HG03135 (cell line): ENCODE data around the gene ACVR1.
"Not testable (repeated sequence)": the region's sequence is repeated elsewhere in the genome, so short reads cannot be mapped to it uniquely, and the experiment has no call there.

ENCODE experiments used
- ATAC-seq: cut with Tn5 transposase; IDR thresholded peaks from one replicate; pipeline ENCODE4 v1.9.1; 2021; ENCODE audit warnings: mild to moderate bottlenecking, moderate library complexity; ENCODE audit not compliant: unreplicated experiment

Gene ACVR1

DNA sequence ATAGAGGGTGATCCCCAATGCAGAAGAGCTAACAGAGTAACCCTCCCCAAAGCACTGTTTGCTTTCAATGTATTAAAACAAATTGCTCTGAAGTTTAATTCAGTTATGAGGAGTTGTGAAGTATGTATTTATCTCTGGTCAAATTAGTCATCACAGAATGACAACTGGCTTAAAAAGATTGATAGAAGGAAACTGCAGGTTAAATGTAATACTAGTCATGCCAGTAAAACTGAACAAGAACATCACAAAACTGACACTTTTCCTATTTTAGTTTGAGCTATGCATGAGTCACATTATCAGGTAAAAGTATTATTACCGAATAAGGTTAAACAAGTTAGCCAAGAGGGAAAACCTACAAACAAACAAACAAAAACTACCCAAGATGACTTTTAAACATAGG, 148.4 kb downstream of the ACVR1 start:
- no peak for ATAC-seq

DNA sequence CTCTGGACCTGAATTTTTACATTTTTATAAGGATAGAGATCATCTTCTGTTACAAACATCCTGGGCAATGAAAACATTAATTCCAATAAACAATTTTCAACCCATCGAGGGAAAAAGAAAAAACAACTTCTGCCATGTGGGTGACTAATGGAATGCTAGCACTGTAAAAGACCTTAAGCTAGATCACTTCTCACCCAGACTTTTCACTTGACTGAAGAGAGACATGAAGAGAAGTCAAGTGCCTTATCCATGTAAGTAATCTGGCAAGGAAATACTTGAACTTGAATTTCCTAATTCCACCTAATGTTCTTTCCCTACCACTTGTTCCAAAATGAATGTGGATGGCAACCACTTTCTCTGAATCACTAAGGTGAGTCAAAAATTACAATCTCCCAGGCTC, 149.2 kb downstream of the ACVR1 start:
- ATAC-seq, result no peak

DNA sequence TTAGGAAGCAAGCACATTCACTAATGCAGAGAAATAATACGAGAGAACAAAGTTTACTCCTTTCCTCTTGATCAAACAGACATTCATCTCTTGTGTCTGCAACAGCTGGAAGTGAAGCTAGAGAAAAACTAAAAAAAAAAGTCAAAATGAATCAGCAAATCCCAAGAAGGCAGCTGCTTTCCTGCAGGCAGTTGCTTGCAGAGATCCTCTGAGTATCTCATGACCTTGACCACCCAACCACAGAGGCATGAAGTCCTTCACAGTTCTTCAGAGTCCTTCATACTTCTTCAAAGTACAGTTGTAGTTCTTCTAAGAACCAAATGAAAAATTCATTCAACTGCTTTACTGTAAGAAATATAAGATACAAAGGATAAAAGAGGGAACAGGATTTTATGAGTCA, 150.3 kb downstream of the ACVR1 start:
- no peak for ATAC-seq

DNA sequence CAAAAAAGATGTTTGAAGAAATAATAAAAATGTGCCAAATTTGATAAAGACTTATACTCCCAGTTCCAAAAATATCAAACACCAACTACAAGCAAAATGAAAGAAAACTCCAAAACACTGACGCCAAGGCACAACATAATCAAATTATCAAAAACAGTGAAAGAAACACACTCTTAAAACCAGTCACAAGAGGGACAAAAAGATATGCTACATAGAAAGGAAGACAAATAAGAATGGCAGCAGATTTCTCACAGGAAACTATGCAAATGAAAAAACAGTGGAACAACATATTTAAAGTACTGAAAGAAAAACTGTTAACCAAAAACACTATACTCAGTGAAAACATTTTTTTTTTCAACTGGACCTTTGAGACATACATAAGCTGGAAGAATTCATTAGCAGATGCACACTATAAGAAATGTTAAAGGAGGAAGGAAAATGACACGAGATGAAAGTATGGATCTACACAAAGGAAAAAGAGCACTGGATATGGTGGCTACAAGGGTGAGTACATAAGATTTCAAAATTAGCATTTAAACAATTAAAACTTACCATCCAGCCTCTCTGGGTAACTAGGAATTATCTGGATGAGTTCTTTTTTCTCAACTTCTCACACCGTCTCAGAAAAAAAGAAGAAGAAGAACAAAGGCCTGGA, 153.4 kb downstream of the ACVR1 start:
- ATAC-seq, result no peak

DNA sequence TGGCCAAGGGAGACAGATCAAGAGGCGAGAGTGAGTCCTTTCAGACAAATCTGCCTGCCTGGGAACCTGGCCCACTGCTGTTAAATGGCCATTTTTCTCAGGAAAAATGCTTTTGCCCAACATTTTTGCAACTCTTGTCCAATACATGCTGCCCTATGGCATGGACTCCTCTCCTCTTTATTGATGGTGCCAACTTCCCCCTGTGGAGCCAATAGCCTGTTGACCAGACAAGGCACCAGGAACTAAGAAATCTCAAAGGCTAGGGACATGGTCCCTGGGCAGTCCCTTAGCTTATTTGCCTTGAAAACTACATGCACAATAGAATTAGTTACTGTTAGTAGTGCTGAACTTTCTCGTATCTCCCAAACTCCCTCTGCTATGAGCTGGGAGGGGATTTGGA, 155.6 kb downstream of the ACVR1 start:
- no peak for ATAC-seq

DNA sequence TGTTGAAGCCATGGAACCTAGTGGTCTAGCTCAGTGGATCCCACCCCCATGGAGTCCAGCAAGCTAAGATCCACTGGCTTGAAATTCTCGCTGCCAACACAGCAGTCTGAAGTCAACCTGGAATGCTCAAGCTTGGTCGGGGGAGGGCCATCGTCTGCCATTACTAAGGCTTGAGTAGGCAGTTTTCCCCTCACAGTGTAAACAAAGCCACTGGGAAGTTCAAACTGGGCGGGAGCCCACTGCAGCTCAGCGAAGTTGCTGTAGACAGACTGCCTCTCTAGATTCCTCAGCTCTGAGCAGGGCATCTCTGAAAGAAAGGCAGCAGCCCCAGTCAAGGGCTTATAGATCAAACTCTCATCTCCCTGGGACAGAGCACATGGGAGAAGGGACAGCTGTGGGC, 171.5 kb downstream of the ACVR1 start:
- not testable (repeated sequence) for ATAC-seq

DNA sequence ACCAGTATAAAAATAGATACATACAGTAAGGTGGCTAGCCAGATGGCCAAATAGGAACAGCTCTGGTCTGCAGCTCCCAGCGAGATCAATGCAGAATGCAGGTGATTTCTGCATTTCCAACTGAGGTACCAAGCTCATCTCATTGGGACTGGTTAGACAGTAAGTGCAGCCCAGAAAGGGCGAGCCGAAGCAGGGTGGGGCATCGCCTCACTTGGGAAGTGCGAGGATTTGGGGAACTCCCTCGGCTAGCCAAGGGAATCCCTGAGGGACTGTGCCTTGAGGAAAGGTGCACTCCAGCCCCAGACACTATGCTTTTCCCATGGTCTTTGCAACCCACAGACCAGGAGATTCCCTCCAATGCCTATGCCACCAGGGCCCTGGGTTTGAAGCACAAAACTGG, 172.0 kb downstream of the ACVR1 start:
- ATAC-seq, result not testable (repeated sequence)

DNA sequence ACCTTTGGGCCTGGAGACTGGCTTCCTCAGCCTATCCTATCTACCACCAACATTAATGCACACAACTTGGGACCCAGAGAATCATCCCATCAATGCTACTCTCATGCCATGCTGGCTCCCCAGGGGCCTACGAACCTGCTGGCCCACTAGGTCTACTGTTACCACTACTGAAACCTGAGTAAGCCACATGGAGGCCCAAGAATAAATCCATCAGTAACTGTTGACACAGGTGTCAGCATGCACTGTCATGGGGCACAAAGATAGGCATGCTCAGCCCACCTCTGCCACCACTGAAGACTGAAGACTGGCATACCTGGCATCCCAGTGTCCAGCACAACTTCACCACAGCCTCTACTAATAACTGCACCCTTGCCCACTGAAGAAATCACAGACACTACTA, 176.3 kb downstream of the ACVR1 start:
- ATAC-seq, result no peak

DNA sequence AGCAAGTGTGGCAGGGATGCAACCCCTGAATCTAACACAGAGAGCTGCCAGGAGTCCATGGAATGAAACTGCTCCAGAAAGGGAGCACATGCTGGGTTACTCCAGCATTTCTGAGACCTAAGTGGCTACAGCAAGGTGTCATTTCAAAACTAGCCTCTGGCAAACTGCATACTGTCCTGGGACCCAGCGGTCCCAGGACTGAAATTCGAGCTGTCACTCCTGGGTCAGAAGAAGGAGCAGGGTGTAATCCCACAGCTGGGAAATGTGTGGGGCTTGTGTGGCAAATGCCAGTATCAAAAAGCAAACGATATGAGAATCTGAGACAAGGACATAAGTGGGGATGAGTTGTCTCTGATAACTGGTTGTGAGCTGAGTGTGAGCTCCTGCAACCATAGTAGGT, 177.1 kb downstream of the ACVR1 start:
- no peak for ATAC-seq

DNA sequence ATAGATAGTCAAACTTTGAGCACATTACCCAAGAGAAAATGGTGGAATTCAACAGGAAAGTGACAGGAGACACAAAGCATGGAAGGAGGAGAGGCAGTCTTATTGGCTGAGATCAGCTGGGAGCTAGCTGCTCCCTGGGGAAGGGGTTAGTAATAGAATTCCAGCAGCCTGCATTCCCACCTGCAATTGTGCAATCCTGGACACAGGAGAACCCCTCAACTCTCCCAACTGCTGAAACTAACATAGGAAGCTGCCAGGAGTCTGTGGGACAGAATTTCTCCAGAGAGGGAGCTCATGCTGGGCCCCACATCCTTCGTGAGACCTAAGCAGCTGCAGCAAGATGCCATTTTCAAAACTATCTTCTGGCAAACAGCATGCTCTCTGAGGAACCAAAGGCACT, 177.7 kb downstream of the ACVR1 start:
- no peak for ATAC-seq

DNA sequence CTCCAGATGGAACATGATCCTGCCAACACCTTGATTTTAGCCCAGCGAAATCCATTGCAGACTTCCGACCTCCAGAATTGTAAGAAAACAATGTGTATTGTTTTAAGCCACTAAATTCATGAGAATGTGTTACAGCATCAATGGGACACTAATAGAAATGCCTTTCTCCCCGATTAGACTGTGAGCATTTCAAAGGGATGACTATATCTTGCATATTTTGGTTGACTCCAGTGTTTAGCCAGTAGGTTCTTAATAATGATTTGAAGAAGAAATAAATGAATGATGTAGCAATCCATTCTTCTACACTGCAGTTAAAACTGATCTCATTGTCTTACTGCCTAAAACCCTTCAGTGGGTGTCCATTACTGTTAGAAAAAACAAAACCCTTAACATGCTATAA, 180.1 kb downstream of the ACVR1 start:
- ATAC-seq, result no peak

DNA sequence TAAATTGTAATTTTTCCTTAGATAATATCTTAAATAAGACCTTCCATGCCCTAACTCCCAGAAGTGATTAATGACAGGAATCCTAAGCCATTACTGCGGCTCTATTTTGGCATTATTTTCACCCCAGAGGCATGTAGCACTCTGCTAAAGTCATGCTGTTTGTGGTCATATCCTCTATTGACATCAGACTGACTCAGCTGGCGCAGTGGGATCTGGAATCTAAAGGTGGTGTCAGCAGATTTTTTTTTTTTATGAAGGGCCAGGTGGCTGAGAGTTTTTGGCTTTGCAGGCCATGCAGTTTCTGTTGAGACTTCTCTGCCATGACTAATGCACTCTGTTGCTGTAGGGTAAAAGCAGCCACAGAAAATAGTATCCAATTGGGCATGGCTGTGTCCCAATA, 183.4 kb downstream of the ACVR1 start:
- no peak for ATAC-seq

DNA sequence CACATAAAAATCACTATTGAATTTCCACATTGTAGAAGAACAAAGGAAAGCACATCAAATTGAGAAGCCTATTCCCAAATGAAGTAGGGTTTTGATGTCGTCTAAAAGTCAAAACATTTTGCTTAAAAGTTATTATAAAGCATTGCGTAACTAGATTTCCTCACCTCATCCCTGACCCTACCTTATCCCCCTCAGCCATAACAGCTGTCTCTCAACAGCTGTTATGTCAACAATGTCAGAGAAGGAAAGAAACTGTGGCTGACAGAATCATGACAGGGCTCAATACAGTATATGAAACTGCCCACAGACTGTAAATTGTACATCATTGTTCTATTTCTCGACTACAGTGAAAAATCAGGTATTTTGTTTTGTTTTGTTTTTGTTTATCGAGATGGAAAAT, 184.4 kb downstream of the ACVR1 start:
- no peak for ATAC-seq

DNA sequence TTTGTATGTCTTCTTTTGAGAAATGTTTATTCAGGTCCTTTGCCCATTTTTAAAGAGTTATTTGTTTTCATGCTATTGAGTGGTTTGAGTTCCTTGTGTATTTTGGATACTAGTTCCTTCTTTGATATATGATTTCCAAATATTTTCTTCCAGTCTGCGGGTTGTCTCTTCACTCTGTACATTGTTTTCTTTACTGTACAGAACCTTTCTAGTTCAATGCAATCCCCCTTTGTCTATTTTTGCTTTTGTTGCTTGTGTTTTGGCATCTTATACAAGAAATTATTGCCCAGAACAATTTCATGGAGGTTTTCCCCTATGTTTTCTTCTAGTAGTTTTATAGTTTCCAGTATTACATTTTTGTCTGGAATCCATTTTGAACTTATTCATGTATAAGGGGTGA, 185.0 kb downstream of the ACVR1 start:
- ATAC-seq, result no peak
